ENCODE data around the gene ADRA2B.

DNA sequence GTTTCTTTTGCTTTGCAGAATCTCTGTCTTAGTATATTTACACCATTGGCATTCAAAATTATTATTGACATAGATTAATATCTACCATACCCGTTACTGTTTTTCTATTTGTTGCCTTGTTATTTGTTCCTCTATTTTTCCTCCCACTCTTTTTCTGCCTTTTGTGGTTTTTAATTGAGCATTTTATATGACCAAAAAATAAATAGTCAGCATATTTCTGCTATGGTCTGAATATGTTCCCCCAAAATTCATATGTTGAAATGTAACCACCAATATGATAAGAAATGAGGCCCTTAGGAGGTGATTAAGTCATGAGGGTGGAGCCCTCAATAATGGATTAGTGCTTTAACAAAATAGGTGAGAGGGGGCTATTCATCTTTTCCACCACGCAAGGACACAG, 35.3 kb downstream of the ADRA2B start:
- TF ChIP-seq POLR2A (IDR thresholded peaks at IDR 0.05; ENCODE audit: low read length) (no peak), GATA1 (IDR thresholded peaks at IDR 0.05; ENCODE audit: low read depth, low read length) (no peak)

Data from erythroblast (primary cell).